Measurements from ENCODE around the gene MSGN1.

The MSGN1 gene

GRCh38 chr2:17867133-17867532, 50.9 kb downstream of the MSGN1 start:
- Histone ChIP-seq H3K27ac (ENCODE audit: low read depth, low read length) (no peak overlapping the region), H3K9me3 (ENCODE audit: insufficient read depth, low read length) (no peaks in the 10 kb centered on the region), H3K9me2 (replicated peaks; ENCODE audit: insufficient read depth, low read length) (no peaks in the 10 kb centered on the region), H3K27me3 (ENCODE audit: low read length) (no peaks in the 10 kb centered on the region), H4K20me1 (ENCODE audit: low read depth, low read length) (no peaks in the 10 kb centered on the region), H3K4me2 (ENCODE audit: low read depth, low read length, poor library complexity, severe bottlenecking) (no peak overlapping the region), H3K9ac (ENCODE audit: low read length) (no peak overlapping the region), H2AFZ (ENCODE audit: low read depth, low read length, severe bottlenecking) (no peak overlapping the region), H3K36me3 (ENCODE audit: low read length) (no peaks in the 10 kb centered on the region), H3K79me2 (ENCODE audit: insufficient read depth, low read length) (no peaks in the 10 kb centered on the region), H3F3A (ENCODE audit: insufficient read depth) (no peaks in the 10 kb centered on the region), H3K4me3 (ENCODE audit: insufficient read depth, low read length, poor library complexity, severe bottlenecking) (no peak overlapping the region)
- no peak for TF ChIP-seq CTCF (IDR thresholded peaks at IDR 0.05; ENCODE audit: insufficient read depth, low read length, poor library complexity, severe bottlenecking)
